Measurements from ENCODE around the gene MACO1.

- TF ChIP-seq CTCF (IDR thresholded peaks at IDR 0.05; ENCODE audit: low read depth, low read length, poor library complexity, severe bottlenecking) (peak; percentile 74), EZH2phosphoT487 (IDR thresholded peaks at IDR 0.05; ENCODE audit: borderline replicate concordance, low read length) (no peak)
These were observed 89.9 kb downstream of the MACO1 start for GRCh38 chr1:25520446-25521061.

Data from DOHH2 (cell line).